CD4-positive, alpha-beta memory T cell (primary cell): ENCODE measurements around the gene EVL. TPM values are rescaled to one million over a fixed set of nuclear protein-coding genes. Genes with fewer than 3 reads are reported as not detected.

Experiments
- CTCF ChIA-PET: fragments of 350-600 bp; sonication (Branson Sonifier 250); formaldehyde crosslinking; loops from one replicate; lab custom pipeline; 2021; ENCODE audit warnings: inconsistent platforms; ENCODE audit not compliant: partially characterized antibody; lab: Charles Lee
- POLR2A ChIA-PET: fragments of 350-600 bp; sonication (Branson Sonifier 250); formaldehyde crosslinking; loops from one replicate; lab custom pipeline; 2021; ENCODE audit not compliant: partially characterized antibody; lab: Charles Lee
- DNase-seq, 5 donors: peaks; one replicate each; pipeline versions ENCODE4 v3.0.0 to v3.0.0-alpha.2; 2020 to 2022; ENCODE audit warnings: mixed read lengths in 1 of 5
- H3K27ac ChIP-seq: one replicate; pipeline ENCODE4 v1.7.0; 2013; ENCODE audit warnings: low read depth, low read length
- H3K27me3 ChIP-seq: 2 replicates; pipeline ENCODE4 v1.7.0; 2013; ENCODE audit warnings: mild to moderate bottlenecking, low read length, moderate library complexity; ENCODE audit not compliant: insufficient read depth
- H3K36me3 ChIP-seq: 2 replicates; pipeline ENCODE4 v1.7.0; 2013; ENCODE audit warnings: mild to moderate bottlenecking, low read length, moderate library complexity; ENCODE audit not compliant: insufficient read depth
- H3K4me1 ChIP-seq: 2 replicates; pipeline ENCODE4 v1.7.0; 2013; ENCODE audit warnings: mild to moderate bottlenecking, low read length, moderate library complexity; ENCODE audit not compliant: insufficient read depth
- H3K4me3 ChIP-seq, 2 donors: one replicate each; pipeline ENCODE4 v1.7.0; 2013; ENCODE audit warnings: low read length in 2 of 2, mild to moderate bottlenecking in 1 of 2
- H3K9me3 ChIP-seq, 2 donors: one replicate each; pipeline ENCODE4 v1.7.0; 2013; ENCODE audit warnings: low read length in 2 of 2, control low read depth in 1 of 2; ENCODE audit not compliant: control insufficient read depth in 1 of 2
- H3K27ac Mint-ChIP-seq, 7 donors: one replicate each; pipeline ENCODE4 v1.8.0; 2020 to 2021; ENCODE audit warnings: mixed read lengths in 7 of 7, mild to moderate bottlenecking in 6 of 7, inconsistent platforms in 3 of 7, moderate library complexity in 3 of 7
- H3K27me3 Mint-ChIP-seq, 2 donors: one replicate each; pipeline ENCODE4 v1.8.0; 2020 to 2021; ENCODE audit warnings: mixed read lengths in 2 of 2
- H3K36me3 Mint-ChIP-seq, 2 donors: one replicate each; pipeline ENCODE4 v1.8.0; 2020 to 2021; ENCODE audit warnings: mixed read lengths in 2 of 2, inconsistent platforms in 1 of 2, mild to moderate bottlenecking in 1 of 2
- H3K4me1 Mint-ChIP-seq, 4 donors: one replicate each; pipeline ENCODE4 v1.8.0; 2020 to 2021; ENCODE audit warnings: mixed read lengths in 4 of 4, mild to moderate bottlenecking in 1 of 4
- H3K4me3 Mint-ChIP-seq, 8 donors: one replicate each; pipeline ENCODE4 v1.8.0; 2020 to 2021; ENCODE audit warnings: mixed read lengths in 8 of 8, mild to moderate bottlenecking in 7 of 8, moderate library complexity in 6 of 8, inconsistent platforms in 3 of 8
- H3K9me3 Mint-ChIP-seq, 8 donors: one replicate each; pipeline ENCODE4 v1.8.0; 2020 to 2021; ENCODE audit warnings: mixed read lengths in 8 of 8, mild to moderate bottlenecking in 5 of 8, inconsistent platforms in 3 of 8, moderate library complexity in 1 of 8
- intact Hi-C: fragments of 100-400 bp; cut with micrococcal nuclease; formaldehyde crosslinking; loops from one replicate; pipeline ENCODE4 v1.15.1; 2023
- polyA plus RNA-seq, 2 donors: library from polyadenylated mRNA; unstranded; fragments of 300-500 nt; fragmentation: Illumina TruSeq; gene quantifications; one replicate each; pipeline ENCODE4 v1.2.3, GENCODE V29; 2021
- total RNA-seq, 2 experiments: library from RNA; stranded (reverse); gene quantifications; one replicate each; pipeline ENCODE4 v1.2.3, GENCODE V29; 2021

EVL gene
- total and polyA plus RNA-seq, 4 experiments from 2014 or later = 81.8 to 1,352 (median 717) TPM

DNA sequence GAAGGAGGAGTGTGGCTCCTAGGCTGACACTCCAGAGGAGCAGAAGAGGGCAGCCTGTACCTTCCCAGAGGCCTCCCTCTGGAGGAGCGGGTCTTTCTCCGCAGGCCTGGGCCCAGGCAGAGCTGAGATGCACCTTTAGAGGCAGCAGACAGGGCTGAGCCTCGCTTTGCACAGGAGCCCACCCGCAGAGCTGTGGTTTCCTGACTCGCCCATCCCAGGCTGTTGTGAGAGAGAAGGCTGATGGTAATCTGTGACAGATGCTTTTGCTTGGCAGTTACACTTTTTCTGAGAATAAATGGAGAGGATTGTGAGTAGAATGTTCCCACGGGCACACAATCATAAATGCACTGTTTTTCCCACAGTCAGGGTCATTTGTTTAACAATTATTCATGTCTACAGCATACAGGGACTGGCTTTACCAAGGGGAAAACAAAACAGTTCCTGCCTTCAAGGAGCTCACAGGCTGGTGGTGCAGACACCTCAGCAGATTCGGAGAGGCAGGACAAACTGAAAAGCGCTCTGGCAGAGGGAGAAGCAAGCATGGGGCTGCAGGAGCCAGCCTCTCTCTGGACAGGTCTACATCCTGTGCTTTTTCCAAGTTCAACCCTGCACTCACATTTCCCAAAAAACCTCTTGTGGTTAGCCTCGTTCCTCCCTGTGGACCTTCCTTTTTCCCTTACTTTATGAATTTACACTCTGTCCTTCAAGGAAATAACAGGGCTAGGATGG, 13.9 kb downstream of the EVL start:
- peaks cover 56 to 85% of the 10 kb centered on the region in 2 donors for H3K36me3 Mint-ChIP-seq
- H3K27ac Mint-ChIP-seq = peak overlapping the region; percentile 91 to 99 (median 95)
- POLR2A ChIA-PET = interaction anchor here (0.6 to 18.4 kb wide), 17 partner anchors 11 to 1730 kb away, joined by 3 to 1011 read pairs (median 4); partner anchors contain the start of genes DEGS2 and EVL
- intact Hi-C loops = loop anchor here (1.0 to 2.0 kb wide), 3 partner anchors 11 to 22 kb away; partner anchors contain the start of gene EVL
- peak overlapping the region; percentile 83 to 88 (median 86) for H3K4me3 Mint-ChIP-seq
- Histone ChIP-seq H3K27me3 (no peaks in the 10 kb centered on the region), H3K9me3 (no peaks in the 10 kb centered on the region), H3K27ac (peak overlapping the region; percentile 62), H3K4me1 (peaks cover 100% of the 10 kb centered on the region), H3K36me3 (peaks cover 34% of the 10 kb centered on the region), H3K4me3 (peak overlapping the region; percentile 41 to 52)
- H3K4me1 Mint-ChIP-seq = peaks cover 81 to 100% (median 92%) of the 10 kb centered on the region in 4 donors
- H3K9me3 Mint-ChIP-seq = no peaks in the 10 kb centered on the region
- CTCF ChIA-PET = interaction anchor here (0.7 to 49.4 kb wide), 8 partner anchors 2 to 162 kb away, joined by 3 to 1350 read pairs (median 8); partner anchors contain the start of gene EVL
- no peaks in the 10 kb centered on the region for H3K27me3 Mint-ChIP-seq
- DNase-seq = peak; percentile 87 to 96 (median 88)

DNA sequence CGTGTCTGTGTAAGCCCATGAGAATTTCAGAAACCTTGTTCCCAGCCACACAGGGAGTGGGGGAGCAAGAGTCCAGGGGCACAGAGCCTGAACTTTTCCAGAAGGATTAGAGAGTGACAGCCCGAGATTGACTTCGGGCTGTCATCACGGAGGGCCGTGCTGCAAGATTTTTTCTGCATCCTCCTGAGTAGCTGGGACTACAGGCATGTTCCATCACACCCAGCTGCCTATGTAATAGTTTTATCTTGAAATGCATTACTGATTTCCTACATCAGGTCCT, 14.4 kb downstream of the EVL start:
- POLR2A ChIA-PET = interaction anchor here (0.6 to 18.4 kb wide), 12 partner anchors 12 to 1730 kb away, joined by 3 to 1011 read pairs (median 4); partner anchors contain the start of gene EVL
- H3K36me3 ChIP-seq = peaks cover 34% of the 10 kb centered on the region
- peaks cover 100% of the 10 kb centered on the region for H3K4me1 ChIP-seq

GRCh38 chr14:100080206-100080605, 15.0 kb downstream of the EVL start:
- Mint-ChIP-seq H3K4me1 (peaks cover 79 to 100% (median 91%) of the 10 kb centered on the region in 4 donors), H3K27me3 (no peaks in the 10 kb centered on the region), H3K36me3 (peaks cover 56 to 86% of the 10 kb centered on the region in 2 donors), H3K9me3 (no peaks in the 10 kb centered on the region), H3K27ac (peak overlapping the region; percentile 91 to 99 (median 95)), H3K4me3 (peak overlapping the region; percentile 36 to 88 (median 86))
- no peaks in the 10 kb centered on the region for H3K9me3 ChIP-seq
- CTCF ChIA-PET = interaction anchor here (1.6 to 49.4 kb wide), 4 partner anchors 3 to 97 kb away, joined by 5 to 1350 read pairs (median 714); partner anchors contain the start of gene EVL
- H3K27me3 ChIP-seq = no peaks in the 10 kb centered on the region
- intact Hi-C loops = no loop called here
- H3K4me3 ChIP-seq = peak overlapping the region in 1 of 2 donors; percentile 52
- H3K4me1 ChIP-seq = peaks cover 100% of the 10 kb centered on the region
- peak overlapping the region; percentile 62 for H3K27ac ChIP-seq
- peaks cover 36% of the 10 kb centered on the region for H3K36me3 ChIP-seq
- no peak for DNase-seq
- POLR2A ChIA-PET = interaction anchor here (1.3 to 18.4 kb wide), 7 partner anchors 12 to 112 kb away, joined by 4 to 1011 read pairs (median 20); partner anchors contain the start of gene EVL

More for the DNA sequence above, 14.4 kb downstream of the EVL start:
- no peaks in the 10 kb centered on the region for H3K27me3 Mint-ChIP-seq
- Histone ChIP-seq H3K27me3 (no peaks in the 10 kb centered on the region), H3K27ac (peak overlapping the region; percentile 62), H3K4me3 (peak overlapping the region; percentile 41 to 52), H3K9me3 (no peaks in the 10 kb centered on the region)
- H3K4me1 Mint-ChIP-seq = peaks cover 81 to 100% (median 92%) of the 10 kb centered on the region in 4 donors
- no peak for DNase-seq
- CTCF ChIA-PET = interaction anchor here (0.7 to 49.4 kb wide), 6 partner anchors 2 to 113 kb away, joined by 3 to 1350 read pairs (median 46); partner anchors contain the start of gene EVL
- peaks cover 56 to 85% of the 10 kb centered on the region in 2 donors for H3K36me3 Mint-ChIP-seq
- peak overlapping the region; percentile 83 to 88 (median 86) for H3K4me3 Mint-ChIP-seq
- intact Hi-C loops = loop anchor here (1.0 to 2.0 kb wide), 3 partner anchors 11 to 23 kb away; partner anchors contain the start of gene EVL
- H3K27ac Mint-ChIP-seq = peak overlapping the region; percentile 91 to 99 (median 95)
- H3K9me3 Mint-ChIP-seq = no peaks in the 10 kb centered on the region

DNA sequence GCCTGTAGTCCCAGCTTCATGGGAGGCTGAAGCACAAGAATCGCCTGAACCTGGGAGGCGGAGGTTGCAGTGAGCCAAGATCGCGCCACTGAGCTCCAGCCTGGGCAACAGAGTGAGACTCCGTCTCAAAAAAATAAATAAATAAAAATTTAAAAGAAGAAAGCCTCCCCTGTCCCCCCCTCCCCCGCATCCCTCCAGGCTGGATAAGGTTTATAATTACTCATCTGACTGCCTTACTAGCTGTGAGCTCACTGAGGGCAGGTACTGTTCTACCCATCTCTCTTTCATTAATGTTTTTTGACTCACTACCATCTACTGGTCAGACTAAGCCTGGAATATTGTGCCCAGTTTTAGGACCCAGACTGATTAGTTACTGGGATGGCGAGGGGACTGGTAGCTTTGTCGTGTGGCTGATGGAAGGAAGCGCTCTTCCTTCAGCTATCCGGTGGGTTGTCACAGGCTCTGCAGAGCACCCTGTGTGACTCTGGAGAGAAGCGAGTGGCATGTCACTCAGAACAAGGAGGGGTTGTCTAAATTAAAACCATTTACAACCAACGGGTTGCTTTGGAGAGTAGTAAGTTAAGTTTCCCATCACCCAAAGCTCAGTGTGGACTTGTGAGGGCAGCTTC, 16.9 kb downstream of the EVL start:
- Histone ChIP-seq H3K4me3 (peak overlapping the region; percentile 40 to 60), H3K27ac (peak overlapping the region; percentile 70), H3K36me3 (peaks cover 46% of the 10 kb centered on the region), H3K9me3 (no peaks in the 10 kb centered on the region), H3K27me3 (no peaks in the 10 kb centered on the region), H3K4me1 (peaks cover 100% of the 10 kb centered on the region)
- H3K4me3 Mint-ChIP-seq = peak overlapping the region; percentile 82 to 95 (median 88)
- ChIA-PET POLR2A (interaction anchor here (0.7 to 18.4 kb wide), 14 partner anchors 14 to 164 kb away, joined by 3 to 1011 read pairs (median 4); partner anchors contain the start of gene EVL), CTCF (interaction anchor here (0.8 to 49.4 kb wide), 6 partner anchors 4 to 159 kb away, joined by 3 to 1350 read pairs (median 42); partner anchors contain the start of gene EVL)
- DNase-seq = peak in 1 of 5 donors; percentile 74
- no peaks in the 10 kb centered on the region for H3K9me3 Mint-ChIP-seq
- H3K36me3 Mint-ChIP-seq = peaks cover 52 to 85% of the 10 kb centered on the region in 2 donors
- H3K27me3 Mint-ChIP-seq = no peaks in the 10 kb centered on the region
- H3K4me1 Mint-ChIP-seq = peaks cover 73 to 100% (median 87%) of the 10 kb centered on the region in 4 donors
- intact Hi-C loops = loop anchor here (1.0 kb wide), 1 partner anchor 10 kb away; no protein-coding TSS in a partner anchor
- peak overlapping the region; percentile 91 to 97 (median 95) for H3K27ac Mint-ChIP-seq

GRCh38 chr14:100082723-100083122, 17.5 kb downstream of the EVL start:
- Mint-ChIP-seq H3K4me1 (peaks cover 72 to 100% (median 86%) of the 10 kb centered on the region in 4 donors), H3K4me3 (peak overlapping the region; percentile 82 to 95 (median 88)), H3K9me3 (no peaks in the 10 kb centered on the region), H3K36me3 (peaks cover 52 to 87% of the 10 kb centered on the region in 2 donors), H3K27me3 (no peaks in the 10 kb centered on the region), H3K27ac (peak overlapping the region; percentile 89 to 97 (median 95))
- no peaks in the 10 kb centered on the region for H3K9me3 ChIP-seq
- peak overlapping the region; percentile 70 for H3K27ac ChIP-seq
- DNase-seq = no peak
- H3K36me3 ChIP-seq = peaks cover 48% of the 10 kb centered on the region
- ChIA-PET POLR2A (interaction anchor here (0.9 to 18.4 kb wide), 10 partner anchors 15 to 139 kb away, joined by 3 to 1011 read pairs (median 4); partner anchors contain the start of gene EVL), CTCF (interaction anchor here (0.8 to 49.4 kb wide), 6 partner anchors 5 to 158 kb away, joined by 3 to 1350 read pairs (median 42); partner anchors contain the start of gene EVL)
- intact Hi-C loops = no loop called here
- no peaks in the 10 kb centered on the region for H3K27me3 ChIP-seq
- H3K4me1 ChIP-seq = peaks cover 100% of the 10 kb centered on the region
- peak overlapping the region; percentile 40 to 60 for H3K4me3 ChIP-seq

- peak overlapping the region in 1 of 2 donors; percentile 4 for H3K4me3 ChIP-seq
These were observed 18.5 kb downstream of the EVL start for GRCh38 chr14:100083706-100084105.

More at GRCh38 chr14:100083706-100084105, 18.5 kb downstream of the EVL start:
- H3K4me1 Mint-ChIP-seq = peaks cover 74 to 100% (median 85%) of the 10 kb centered on the region in 4 donors
- H3K9me3 Mint-ChIP-seq = no peaks in the 10 kb centered on the region
- H3K4me1 ChIP-seq = peaks cover 100% of the 10 kb centered on the region
- H3K27me3 ChIP-seq = no peaks in the 10 kb centered on the region
- H3K4me3 Mint-ChIP-seq = peak overlapping the region; percentile 26 to 95 (median 88)
- peak overlapping the region; percentile 89 to 97 (median 95) for H3K27ac Mint-ChIP-seq
- intact Hi-C loops = no loop called here
- H3K27ac ChIP-seq = peak overlapping the region; percentile 70
- peak in 3 of 5 donors; percentile 32 to 52 (median 50) for DNase-seq
- ChIA-PET CTCF (interaction anchor here (0.6 to 49.4 kb wide), 6 partner anchors 6 to 102 kb away, joined by 3 to 1350 read pairs (median 42); partner anchors contain the start of gene EVL), POLR2A (interaction anchor here (1.1 to 18.4 kb wide), 3 partner anchors 8 to 16 kb away, joined by 3 to 1011 read pairs (median 410); partner anchors contain the start of gene EVL)
- H3K36me3 ChIP-seq = peaks cover 58% of the 10 kb centered on the region
- H3K27me3 Mint-ChIP-seq = no peaks in the 10 kb centered on the region
- no peaks in the 10 kb centered on the region for H3K9me3 ChIP-seq
- H3K36me3 Mint-ChIP-seq = peaks cover 60 to 89% of the 10 kb centered on the region in 2 donors
